GM21381 (cell line): ENCODE results near the gene ASPG.

Experiments used
- ATAC-seq: cut with Tn5 transposase; IDR thresholded peaks from one replicate; pipeline ENCODE4 v1.9.1; 2021; ENCODE audit warnings: mild to moderate bottlenecking, moderate library complexity; ENCODE audit not compliant: unreplicated experiment

Gene ASPG

DNA sequence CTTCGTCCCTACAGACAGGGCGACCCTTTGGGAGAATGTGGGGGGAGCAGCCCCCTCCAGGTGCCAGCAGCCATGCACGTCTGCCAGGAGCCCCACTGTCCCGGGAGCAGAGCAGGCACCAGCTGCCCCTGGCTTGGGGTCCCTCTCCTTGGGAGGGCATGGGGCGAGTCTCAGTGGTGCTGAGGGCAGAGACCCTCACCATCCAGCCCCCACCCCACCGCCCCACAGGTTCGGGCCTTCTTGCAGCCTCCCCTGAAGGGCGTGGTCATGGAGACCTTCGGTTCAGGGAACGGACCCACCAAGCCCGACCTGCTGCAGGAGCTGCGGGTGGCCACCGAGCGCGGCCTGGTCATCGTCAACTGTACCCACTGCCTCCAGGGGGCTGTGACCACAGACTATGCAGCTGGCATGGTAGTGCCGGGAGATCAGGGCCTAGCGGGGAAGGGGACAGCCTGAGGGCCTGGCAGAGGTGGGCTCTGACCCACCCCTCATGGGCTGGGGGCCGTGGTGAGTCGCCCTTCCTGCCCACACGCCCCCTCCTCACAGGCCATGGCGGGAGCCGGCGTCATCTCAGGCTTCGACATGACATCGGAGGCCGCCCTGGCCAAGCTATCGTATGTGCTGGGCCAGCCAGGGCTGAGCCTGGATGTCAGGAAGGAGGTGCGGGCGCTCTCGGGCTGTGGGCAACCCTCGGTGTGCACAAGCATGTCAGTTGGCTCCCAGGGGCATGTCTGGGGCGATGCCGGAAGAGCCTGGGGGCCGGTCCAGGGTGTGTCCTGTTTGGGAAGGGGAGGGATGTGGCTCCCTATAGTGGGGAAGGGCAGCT lies 18.8 kb downstream of the ASPG start:
- ATAC-seq, result no peak

DNA sequence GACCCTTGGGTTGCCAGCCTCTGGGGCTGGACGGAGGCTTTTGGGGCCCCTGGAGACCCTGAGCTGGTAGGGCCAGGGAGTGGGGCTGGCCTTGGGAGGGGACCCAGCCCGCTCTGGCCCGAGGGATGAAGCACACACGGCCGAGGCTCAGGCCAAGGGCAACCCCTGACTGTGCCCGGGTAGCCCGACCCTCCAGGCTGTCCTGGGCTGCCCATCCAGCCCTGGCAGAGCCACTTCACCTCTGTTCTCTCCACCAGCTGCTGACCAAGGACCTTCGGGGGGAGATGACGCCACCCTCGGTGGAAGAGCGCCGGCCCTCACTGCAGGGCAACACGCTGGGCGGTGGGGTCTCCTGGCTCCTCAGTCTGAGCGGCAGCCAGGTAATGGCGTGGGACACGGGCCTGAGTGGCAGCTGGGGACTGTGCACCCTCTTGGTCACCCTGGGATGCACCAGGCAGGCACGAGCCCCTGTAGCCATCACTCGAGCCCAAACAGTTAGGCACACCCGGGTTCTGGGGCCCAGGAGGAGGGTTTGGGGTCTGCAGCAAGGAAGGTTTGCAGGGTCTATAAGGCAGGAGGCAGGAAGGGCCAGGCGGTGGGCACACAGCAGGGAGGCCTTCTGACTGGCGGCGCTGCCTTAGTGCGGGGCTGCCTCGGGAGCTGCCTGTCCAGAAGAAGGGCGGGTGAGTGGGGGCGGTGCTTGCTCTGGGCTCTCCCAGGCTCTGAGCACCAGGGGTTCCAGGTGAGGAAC lies 19.7 kb downstream of the ASPG start:
- ATAC-seq, result no peak

- ATAC-seq, result no peak
These were observed 20.4 kb downstream of the ASPG start for GRCh38 chr14:104105822-104106470.

DNA sequence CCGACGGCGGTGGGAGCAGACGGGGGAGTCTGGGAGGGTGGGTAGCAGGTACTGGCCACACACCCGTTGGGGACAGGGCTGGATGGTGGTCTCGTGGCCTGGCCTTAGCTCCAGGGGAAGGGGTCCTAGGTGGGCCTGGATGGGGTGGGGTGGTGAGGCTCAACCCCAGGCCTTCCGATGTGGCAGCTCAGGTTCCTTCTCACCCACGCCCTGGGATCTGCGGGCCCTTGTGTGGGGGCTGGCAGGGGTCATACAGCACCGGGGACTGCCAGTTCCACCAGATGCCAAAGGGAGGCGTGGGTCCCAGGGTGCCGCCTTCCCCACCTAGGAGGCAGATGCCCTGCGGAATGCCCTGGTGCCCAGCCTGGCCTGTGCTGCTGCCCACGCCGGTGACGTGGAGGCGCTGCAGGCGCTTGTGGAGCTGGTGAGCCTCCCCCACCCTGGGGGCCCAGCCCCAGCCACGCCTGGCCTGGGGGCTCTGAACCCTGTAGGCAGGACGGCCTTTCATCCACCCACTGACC lies 21.0 kb downstream of the ASPG start:
- ATAC-seq, result no peak

DNA sequence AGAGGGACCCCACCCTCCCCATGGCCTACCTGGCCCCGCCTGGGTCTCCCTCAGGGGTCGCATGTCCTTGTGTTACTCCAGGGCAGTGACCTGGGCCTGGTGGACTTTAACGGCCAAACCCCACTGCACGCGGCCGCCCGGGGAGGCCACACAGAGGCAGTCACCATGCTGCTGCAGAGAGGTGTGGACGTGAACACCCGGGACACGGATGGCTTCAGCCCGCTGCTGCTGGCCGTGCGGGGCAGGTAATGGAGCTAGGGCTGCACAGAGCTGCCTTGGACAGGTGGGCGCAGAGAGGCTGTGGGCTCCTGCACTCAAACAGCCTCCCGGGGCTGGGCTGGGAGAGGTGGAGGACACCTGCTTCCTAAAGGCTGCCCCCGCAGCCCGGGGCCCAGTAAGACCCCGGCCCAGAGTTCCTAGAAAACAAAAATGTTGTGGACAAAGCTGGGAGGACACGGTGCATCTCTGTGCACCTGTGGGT lies 21.6 kb downstream of the ASPG start:
- ATAC-seq, result no peak

- no peak for ATAC-seq
These were observed 22.4 kb downstream of the ASPG start for GRCh38 chr14:104107611-104108569.

- ATAC-seq, result no peak
These were observed 23.4 kb downstream of the ASPG start for GRCh38 chr14:104108570-104109541.

GRCh38 chr14:104109731-104110361 lies 24.3 kb downstream of the ASPG start:
- no peak for ATAC-seq

DNA sequence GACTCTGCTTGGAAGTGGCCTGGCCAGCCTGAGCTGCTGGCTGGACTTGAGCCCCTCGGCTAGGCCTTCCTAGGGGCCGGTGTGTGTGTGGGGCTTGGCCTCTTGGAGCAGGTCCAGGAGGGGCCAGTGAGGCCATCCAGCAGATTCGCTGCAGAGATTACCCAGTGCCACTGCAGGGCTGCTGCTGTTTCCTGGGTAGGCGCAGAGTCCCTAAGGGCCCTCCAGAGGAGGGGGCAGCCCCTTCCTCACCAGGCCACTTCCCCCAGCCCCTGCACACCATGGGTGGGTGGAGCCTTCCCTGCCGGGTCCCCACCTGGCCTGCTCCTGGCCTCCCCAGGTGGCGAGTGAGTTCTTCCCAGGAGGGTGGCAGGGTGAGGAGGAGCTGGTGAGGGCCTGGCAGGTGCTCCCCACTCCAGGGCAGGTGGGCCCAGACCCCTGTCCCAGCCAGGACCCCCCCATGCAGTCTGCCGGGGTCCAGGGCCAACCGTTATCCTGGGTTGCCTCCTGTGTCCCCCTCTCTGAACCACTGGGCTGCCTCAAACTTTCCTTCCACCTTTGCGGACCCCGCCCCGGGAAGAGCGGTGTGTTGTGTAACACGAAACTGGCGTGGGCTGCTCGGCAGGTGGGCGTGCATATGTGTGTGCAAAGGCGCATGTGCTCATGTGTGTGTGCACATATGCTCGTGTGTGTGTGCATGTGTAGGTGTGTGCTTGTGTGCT lies 25.1 kb downstream of the ASPG start:
- no peak for ATAC-seq

GRCh38 chr14:104111301-104112112 lies 26.0 kb downstream of the ASPG start:
- no peak for ATAC-seq

GRCh38 chr14:104112113-104112505 lies 26.6 kb downstream of the ASPG start:
- ATAC-seq, result no peak

DNA sequence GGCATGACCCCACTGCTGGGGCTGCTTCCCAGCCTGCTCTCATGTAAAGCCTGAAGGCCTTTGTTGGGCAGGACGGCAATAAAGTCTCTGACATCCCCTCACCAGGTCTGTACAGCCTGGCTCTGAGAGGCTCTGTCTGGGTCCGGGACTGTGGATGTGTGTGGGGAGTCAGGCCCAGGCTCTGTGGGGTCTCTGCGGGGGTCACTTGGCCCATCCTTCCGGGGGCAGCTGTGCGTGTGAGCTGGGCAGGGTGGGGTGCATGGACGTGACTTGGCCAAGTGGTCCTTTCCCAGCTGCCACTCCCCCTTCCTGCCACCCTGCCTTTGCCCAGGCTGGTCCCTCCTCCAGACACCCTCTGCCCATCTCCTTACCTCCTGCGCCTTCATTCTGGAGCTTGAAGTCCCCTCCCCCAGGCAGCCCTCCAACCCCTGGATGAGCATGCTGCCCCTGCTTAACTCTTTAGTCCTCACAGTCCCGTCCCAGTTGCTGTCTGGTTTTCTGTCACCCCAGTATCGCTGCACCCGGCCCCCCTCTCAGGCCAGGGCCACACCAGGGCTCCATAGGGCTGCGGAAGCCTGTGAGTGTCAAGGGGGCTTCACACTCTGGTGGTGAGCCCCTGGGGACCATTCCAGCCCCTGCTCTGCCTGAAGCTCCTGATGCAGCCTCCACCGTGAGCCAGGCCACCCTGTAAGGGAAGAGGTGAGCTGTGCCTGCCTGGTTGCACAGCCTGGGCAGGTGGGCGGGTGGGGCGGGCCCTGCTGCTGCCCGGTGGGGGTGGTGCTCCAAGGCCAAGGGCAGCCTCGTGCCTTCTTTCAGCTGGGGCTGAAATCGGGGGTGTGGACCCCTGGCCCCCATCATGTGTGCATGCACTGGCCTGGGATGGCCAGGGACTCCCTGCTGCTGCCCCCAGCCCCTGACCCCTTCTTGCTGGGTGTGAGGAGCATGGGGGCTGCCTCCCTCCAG lies 27.4 kb downstream of the ASPG start:
- no peak for ATAC-seq

DNA sequence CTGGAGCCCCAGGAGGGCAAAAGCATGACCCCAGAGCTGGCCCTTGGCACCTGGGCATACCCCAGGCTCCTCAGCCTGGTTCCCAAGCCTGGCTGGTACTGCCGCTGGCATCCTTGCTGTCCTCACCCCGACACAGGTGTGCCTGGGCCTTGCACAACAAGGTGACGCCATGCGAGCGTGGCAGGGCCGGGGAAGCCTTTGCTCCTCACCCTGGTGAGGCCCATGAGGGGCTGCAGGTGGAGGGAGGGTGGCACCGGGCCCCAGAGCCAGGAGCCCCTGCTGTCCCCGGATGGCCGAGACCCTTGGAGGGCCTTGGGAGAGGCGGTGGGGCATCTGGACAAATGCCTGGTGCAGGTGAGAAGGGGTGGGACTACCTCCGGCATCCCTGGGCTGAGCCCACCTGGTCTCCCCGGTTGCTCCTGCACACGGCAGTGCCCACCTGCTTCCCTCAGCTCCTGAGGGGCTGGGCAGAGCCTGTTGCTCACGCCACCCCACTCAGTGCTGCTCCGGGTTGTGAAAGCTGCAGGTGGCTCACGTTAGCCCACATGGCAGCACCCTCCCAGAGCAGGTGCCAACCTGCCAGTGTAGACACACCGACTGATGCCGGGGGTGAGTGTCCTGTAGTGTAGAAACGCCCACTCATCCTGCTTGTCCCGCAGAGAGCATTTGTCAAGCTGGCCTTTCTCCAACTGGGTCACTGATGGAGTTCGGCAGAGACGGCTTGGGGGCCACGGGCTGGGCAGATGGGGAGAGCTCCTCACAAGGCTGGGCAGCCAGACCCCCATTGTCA lies 28.3 kb downstream of the ASPG start:
- ATAC-seq, result no peak

- no peak for ATAC-seq
These were observed 29.1 kb downstream of the ASPG start for GRCh38 chr14:104114421-104115130.
